ENCODE measurements around the gene THRAP3.

Gene THRAP3

GRCh38 chr1:36287595-36287994 is 63.4 kb downstream of the THRAP3 start:
- TF ChIP-seq FOXP2 (optimal IDR thresholded peaks at IDR 0.05; ENCODE audit: borderline replicate concordance, extremely low read depth, extremely low read length, insufficient read depth) (no peak), SIN3A (IDR thresholded peaks at IDR 0.05; ENCODE audit: borderline replicate concordance, insufficient read depth, low read length) (no peak), TAF1 (IDR thresholded peaks at IDR 0.05; ENCODE audit: borderline replicate concordance, insufficient read depth, low read length) (no peak), REST (IDR thresholded peaks at IDR 0.05; ENCODE audit: insufficient read depth in 1 of 2, low read depth in 2 of 2, low read length in 2 of 2) (no peak), POLR2AphosphoS5 (IDR thresholded peaks at IDR 0.05; ENCODE audit: low read depth, low read length) (no peak)

GRCh38 chr1:36295390-36295789 is 71.1 kb downstream of the THRAP3 start:
- TF ChIP-seq POLR2AphosphoS5 (IDR thresholded peaks at IDR 0.05; ENCODE audit: low read depth, low read length) (no peak), REST (IDR thresholded peaks at IDR 0.05; ENCODE audit: insufficient read depth in 1 of 2, low read depth in 2 of 2, low read length in 2 of 2) (no peak), FOXP2 (optimal IDR thresholded peaks at IDR 0.05; ENCODE audit: borderline replicate concordance, extremely low read depth, extremely low read length, insufficient read depth) (no peak), SIN3A (IDR thresholded peaks at IDR 0.05; ENCODE audit: borderline replicate concordance, insufficient read depth, low read length) (no peak), TAF1 (IDR thresholded peaks at IDR 0.05; ENCODE audit: borderline replicate concordance, insufficient read depth, low read length) (no peak)

- TF ChIP-seq TAF1 (IDR thresholded peaks at IDR 0.05; ENCODE audit: borderline replicate concordance, insufficient read depth, low read length) = no peak
- no peak for TF ChIP-seq FOXP2 (optimal IDR thresholded peaks at IDR 0.05; ENCODE audit: borderline replicate concordance, extremely low read depth, extremely low read length, insufficient read depth)
- no peak for TF ChIP-seq REST (IDR thresholded peaks at IDR 0.05; ENCODE audit: insufficient read depth in 1 of 2, low read depth in 2 of 2, low read length in 2 of 2)
- no peak for TF ChIP-seq SIN3A (IDR thresholded peaks at IDR 0.05; ENCODE audit: borderline replicate concordance, insufficient read depth, low read length)
- no peak for TF ChIP-seq POLR2AphosphoS5 (IDR thresholded peaks at IDR 0.05; ENCODE audit: low read depth, low read length)
These were observed 72.8 kb downstream of the THRAP3 start for GRCh38 chr1:36297062-36297461.

- TF ChIP-seq POLR2AphosphoS5 (IDR thresholded peaks at IDR 0.05; ENCODE audit: low read depth, low read length) (no peak), REST (IDR thresholded peaks at IDR 0.05; ENCODE audit: insufficient read depth in 1 of 2, low read depth in 2 of 2, low read length in 2 of 2) (no peak), FOXP2 (optimal IDR thresholded peaks at IDR 0.05; ENCODE audit: borderline replicate concordance, extremely low read depth, extremely low read length, insufficient read depth) (no peak), SIN3A (IDR thresholded peaks at IDR 0.05; ENCODE audit: borderline replicate concordance, insufficient read depth, low read length) (no peak), TAF1 (IDR thresholded peaks at IDR 0.05; ENCODE audit: borderline replicate concordance, insufficient read depth, low read length) (no peak)
These were observed 74.4 kb downstream of the THRAP3 start for GRCh38 chr1:36298640-36299039.

- no peak for TF ChIP-seq SIN3A (IDR thresholded peaks at IDR 0.05; ENCODE audit: borderline replicate concordance, insufficient read depth, low read length)
These were observed 76.3 kb downstream of the THRAP3 start for GRCh38 chr1:36300526-36300925.
